ENCODE measurements around the gene TNP1. TPM values are rescaled to one million over a fixed set of nuclear protein-coding genes. Genes with fewer than 3 reads are reported as not detected.

Gene TNP1
- not detected for polyA plus RNA-seq (2012; ENCODE audit: low read depth, missing spikeins)

GRCh38 chr2:216859944-216860343 is at the start of gene TNP1:
TNP1 (minus strand) TSS chr2:216860064; CDS start chr2:216860034, 30 bp downstream.
- FAIRE-seq (no peak), DNase-seq (ENCODE audit: insufficient read length, low spot score) (no peak)
- TF ChIP-seq SPI1 (IDR thresholded peaks at IDR 0.05; ENCODE audit: low read depth, low read length) (no peak), POLR2A (IDR thresholded peaks at IDR 0.05; ENCODE audit: low read depth, low read length) (no peak), POU2F2 (IDR thresholded peaks at IDR 0.05; ENCODE audit: low read depth, low read length) (no peak), PAX5 (IDR thresholded peaks at IDR 0.05; ENCODE audit: insufficient read depth, low read length, severe bottlenecking) (no peak), TAF1 (IDR thresholded peaks at IDR 0.05; ENCODE audit: low read depth, low read length) (no peak), POLR2AphosphoS5 (IDR thresholded peaks at IDR 0.05; ENCODE audit: low read depth, low read length) (no peak)

- FAIRE-seq (no peak), DNase-seq (ENCODE audit: insufficient read length, low spot score) (no peak)
- TF ChIP-seq PAX5 (IDR thresholded peaks at IDR 0.05; ENCODE audit: insufficient read depth, low read length, severe bottlenecking) = no peak
Measured at GRCh38 chr2:216908300-216908699, 48.4 kb upstream of the TNP1 start.

- TF ChIP-seq POLR2A (IDR thresholded peaks at IDR 0.05; ENCODE audit: low read depth, low read length) (no peak), POLR2AphosphoS5 (IDR thresholded peaks at IDR 0.05; ENCODE audit: low read depth, low read length) (no peak), SPI1 (IDR thresholded peaks at IDR 0.05; ENCODE audit: low read depth, low read length) (no peak), PAX5 (IDR thresholded peaks at IDR 0.05; ENCODE audit: insufficient read depth, low read length, severe bottlenecking) (no peak), TAF1 (IDR thresholded peaks at IDR 0.05; ENCODE audit: low read depth, low read length) (no peak)
- DNase-seq (ENCODE audit: insufficient read length, low spot score) = no peak
- no peak for FAIRE-seq
Measured at GRCh38 chr2:216905649-216906329, 45.9 kb upstream of the TNP1 start.

- no peak for TF ChIP-seq POLR2AphosphoS5 (IDR thresholded peaks at IDR 0.05; ENCODE audit: low read depth, low read length)
- DNase-seq (ENCODE audit: insufficient read length, low spot score) (no peak), FAIRE-seq (no peak)
Measured at GRCh38 chr2:216904974-216905373, 45.1 kb upstream of the TNP1 start.

GRCh38 chr2:216904554-216904953 is 44.7 kb upstream of the TNP1 start:
- TF ChIP-seq TAF1 (IDR thresholded peaks at IDR 0.05; ENCODE audit: low read depth, low read length) (no peak), PAX5 (IDR thresholded peaks at IDR 0.05; ENCODE audit: insufficient read depth, low read length, severe bottlenecking) (no peak), POLR2AphosphoS5 (IDR thresholded peaks at IDR 0.05; ENCODE audit: low read depth, low read length) (no peak), SPI1 (IDR thresholded peaks at IDR 0.05; ENCODE audit: low read depth, low read length) (no peak), POU2F2 (IDR thresholded peaks at IDR 0.05; ENCODE audit: low read depth, low read length) (no peak), POLR2A (IDR thresholded peaks at IDR 0.05; ENCODE audit: low read depth, low read length) (no peak)
- DNase-seq (ENCODE audit: insufficient read length, low spot score) (no peak), FAIRE-seq (no peak)

GRCh38 chr2:216903470-216903869 is 43.6 kb upstream of the TNP1 start:
- no peak for FAIRE-seq
- TF ChIP-seq TAF1 (IDR thresholded peaks at IDR 0.05; ENCODE audit: low read depth, low read length) = no peak

GRCh38 chr2:216901273-216901672 is 41.4 kb upstream of the TNP1 start:
- FAIRE-seq (no peak), DNase-seq (ENCODE audit: insufficient read length, low spot score) (no peak)
- TF ChIP-seq PAX5 (IDR thresholded peaks at IDR 0.05; ENCODE audit: insufficient read depth, low read length, severe bottlenecking) = no peak
- TF ChIP-seq TAF1 (IDR thresholded peaks at IDR 0.05; ENCODE audit: low read depth, low read length) = no peak
- TF ChIP-seq POU2F2 (IDR thresholded peaks at IDR 0.05; ENCODE audit: low read depth, low read length) = no peak
- no peak for TF ChIP-seq POLR2A (IDR thresholded peaks at IDR 0.05; ENCODE audit: low read depth, low read length)
- TF ChIP-seq POLR2AphosphoS5 (IDR thresholded peaks at IDR 0.05; ENCODE audit: low read depth, low read length) = no peak
- no peak for TF ChIP-seq SPI1 (IDR thresholded peaks at IDR 0.05; ENCODE audit: low read depth, low read length)

More at GRCh38 chr2:216903470-216903869, 43.6 kb upstream of the TNP1 start:
- no peak for DNase-seq (ENCODE audit: insufficient read length, low spot score)

GRCh38 chr2:216900406-216900805 is 40.5 kb upstream of the TNP1 start:
- FAIRE-seq = no peak
- no peak for TF ChIP-seq TAF1 (IDR thresholded peaks at IDR 0.05; ENCODE audit: low read depth, low read length)
- no peak for TF ChIP-seq POU2F2 (IDR thresholded peaks at IDR 0.05; ENCODE audit: low read depth, low read length)
- no peak for TF ChIP-seq SPI1 (IDR thresholded peaks at IDR 0.05; ENCODE audit: low read depth, low read length)
- TF ChIP-seq PAX5 (IDR thresholded peaks at IDR 0.05; ENCODE audit: insufficient read depth, low read length, severe bottlenecking) = no peak
- no peak for TF ChIP-seq POLR2A (IDR thresholded peaks at IDR 0.05; ENCODE audit: low read depth, low read length)
- TF ChIP-seq POLR2AphosphoS5 (IDR thresholded peaks at IDR 0.05; ENCODE audit: low read depth, low read length) = no peak
- DNase-seq (ENCODE audit: insufficient read length, low spot score) = no peak

- no peak for TF ChIP-seq SPI1 (IDR thresholded peaks at IDR 0.05; ENCODE audit: low read depth, low read length)
- no peak for TF ChIP-seq TAF1 (IDR thresholded peaks at IDR 0.05; ENCODE audit: low read depth, low read length)
- TF ChIP-seq POU2F2 (IDR thresholded peaks at IDR 0.05; ENCODE audit: low read depth, low read length) = no peak
- TF ChIP-seq POLR2AphosphoS5 (IDR thresholded peaks at IDR 0.05; ENCODE audit: low read depth, low read length) = no peak
- TF ChIP-seq PAX5 (IDR thresholded peaks at IDR 0.05; ENCODE audit: insufficient read depth, low read length, severe bottlenecking) = no peak
- TF ChIP-seq POLR2A (IDR thresholded peaks at IDR 0.05; ENCODE audit: low read depth, low read length) = no peak
- no peak for FAIRE-seq
- DNase-seq (ENCODE audit: insufficient read length, low spot score) = no peak
Measured at GRCh38 chr2:216897561-216898203, 37.8 kb upstream of the TNP1 start.

- no peak for FAIRE-seq
- DNase-seq (ENCODE audit: insufficient read length, low spot score) = no peak
- TF ChIP-seq PAX5 (IDR thresholded peaks at IDR 0.05; ENCODE audit: insufficient read depth, low read length, severe bottlenecking) (no peak), POU2F2 (IDR thresholded peaks at IDR 0.05; ENCODE audit: low read depth, low read length) (no peak), POLR2A (IDR thresholded peaks at IDR 0.05; ENCODE audit: low read depth, low read length) (no peak), TAF1 (IDR thresholded peaks at IDR 0.05; ENCODE audit: low read depth, low read length) (no peak), POLR2AphosphoS5 (IDR thresholded peaks at IDR 0.05; ENCODE audit: low read depth, low read length) (no peak), SPI1 (IDR thresholded peaks at IDR 0.05; ENCODE audit: low read depth, low read length) (no peak)
Measured at GRCh38 chr2:216890138-216890537, 30.3 kb upstream of the TNP1 start.
